Upper lobe of left lung (tissue), 4 donors: ENCODE results near the gene DNAJC5G.

Experiments
- CTCF ChIP-seq, 6 experiments: fragments of 450-650 bp in 4 of 6; fragments of 200-600 bp in 2 of 6; sonication (generic) in 2 of 6; IDR thresholded peaks; one replicate each; pipeline ENCODE4 v1.5.1; 2016 to 2019; ENCODE audit warnings: antibody characterized with exemption in 6 of 6
- EP300 ChIP-seq, 4 donors: sonication (generic); formaldehyde crosslinking; IDR thresholded peaks; one replicate each; pipeline ENCODE4 v1.5.1; 2017; ENCODE audit warnings: antibody characterized with exemption in 4 of 4, control low read depth in 2 of 4
- POLR2AphosphoS5 ChIP-seq, 2 donors: sonication (generic); formaldehyde crosslinking; IDR thresholded peaks; one replicate each; pipeline ENCODE4 v1.5.1; 2017; ENCODE audit warnings: antibody characterized with exemption in 2 of 2

DNA sequence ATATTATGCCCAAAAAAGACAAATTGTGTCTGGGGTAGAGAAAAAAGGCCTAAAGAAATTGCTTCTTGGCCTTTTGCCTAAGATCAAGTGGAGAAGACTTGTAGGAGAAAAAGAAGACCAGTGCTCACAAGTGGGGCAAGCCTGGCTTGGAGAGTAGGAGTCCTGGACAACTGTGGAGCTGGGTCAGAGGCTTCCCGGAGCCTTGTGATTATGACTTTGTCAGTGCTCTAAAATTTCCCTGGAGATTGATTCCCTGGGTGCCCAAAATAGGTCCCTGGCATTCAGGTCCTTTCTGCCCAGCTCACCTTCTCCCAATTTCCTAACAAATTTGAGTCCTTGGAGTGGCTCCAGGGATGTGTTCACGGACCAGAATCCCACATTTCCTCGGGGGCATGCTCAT is 6.2 kb downstream of the DNAJC5G start:
- TF ChIP-seq POLR2AphosphoS5 (IDR thresholded peaks at IDR 0.05) (no peak), EP300 (IDR thresholded peaks at IDR 0.05) (no peak), CTCF (IDR thresholded peaks at IDR 0.05) (no peak)
